NCI-H774 (cell line): ENCODE results near the gene GIGYF1.
A peak's percentile ranks its signal among the peaks of the same experiment; 100 is the strongest.
"Not testable (repeated sequence)": the region's sequence is repeated elsewhere in the genome, so short reads cannot be mapped to it uniquely, and the experiment has no call there.

Experiments
- DNase-seq: peaks from one replicate; lab custom pipeline; 2025; lab: John Stamatoyannopoulos, UW

Gene GIGYF1, protein sequence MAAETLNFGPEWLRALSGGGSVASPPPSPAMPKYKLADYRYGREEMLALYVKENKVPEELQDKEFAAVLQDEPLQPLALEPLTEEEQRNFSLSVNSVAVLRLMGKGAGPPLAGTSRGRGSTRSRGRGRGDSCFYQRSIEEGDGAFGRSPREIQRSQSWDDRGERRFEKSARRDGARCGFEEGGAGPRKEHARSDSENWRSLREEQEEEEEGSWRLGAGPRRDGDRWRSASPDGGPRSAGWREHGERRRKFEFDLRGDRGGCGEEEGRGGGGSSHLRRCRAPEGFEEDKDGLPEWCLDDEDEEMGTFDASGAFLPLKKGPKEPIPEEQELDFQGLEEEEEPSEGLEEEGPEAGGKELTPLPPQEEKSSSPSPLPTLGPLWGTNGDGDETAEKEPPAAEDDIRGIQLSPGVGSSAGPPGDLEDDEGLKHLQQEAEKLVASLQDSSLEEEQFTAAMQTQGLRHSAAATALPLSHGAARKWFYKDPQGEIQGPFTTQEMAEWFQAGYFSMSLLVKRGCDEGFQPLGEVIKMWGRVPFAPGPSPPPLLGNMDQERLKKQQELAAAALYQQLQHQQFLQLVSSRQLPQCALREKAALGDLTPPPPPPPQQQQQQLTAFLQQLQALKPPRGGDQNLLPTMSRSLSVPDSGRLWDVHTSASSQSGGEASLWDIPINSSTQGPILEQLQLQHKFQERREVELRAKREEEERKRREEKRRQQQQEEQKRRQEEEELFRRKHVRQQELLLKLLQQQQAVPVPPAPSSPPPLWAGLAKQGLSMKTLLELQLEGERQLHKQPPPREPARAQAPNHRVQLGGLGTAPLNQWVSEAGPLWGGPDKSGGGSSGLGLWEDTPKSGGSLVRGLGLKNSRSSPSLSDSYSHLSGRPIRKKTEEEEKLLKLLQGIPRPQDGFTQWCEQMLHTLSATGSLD (N-terminal part only)

DNA sequence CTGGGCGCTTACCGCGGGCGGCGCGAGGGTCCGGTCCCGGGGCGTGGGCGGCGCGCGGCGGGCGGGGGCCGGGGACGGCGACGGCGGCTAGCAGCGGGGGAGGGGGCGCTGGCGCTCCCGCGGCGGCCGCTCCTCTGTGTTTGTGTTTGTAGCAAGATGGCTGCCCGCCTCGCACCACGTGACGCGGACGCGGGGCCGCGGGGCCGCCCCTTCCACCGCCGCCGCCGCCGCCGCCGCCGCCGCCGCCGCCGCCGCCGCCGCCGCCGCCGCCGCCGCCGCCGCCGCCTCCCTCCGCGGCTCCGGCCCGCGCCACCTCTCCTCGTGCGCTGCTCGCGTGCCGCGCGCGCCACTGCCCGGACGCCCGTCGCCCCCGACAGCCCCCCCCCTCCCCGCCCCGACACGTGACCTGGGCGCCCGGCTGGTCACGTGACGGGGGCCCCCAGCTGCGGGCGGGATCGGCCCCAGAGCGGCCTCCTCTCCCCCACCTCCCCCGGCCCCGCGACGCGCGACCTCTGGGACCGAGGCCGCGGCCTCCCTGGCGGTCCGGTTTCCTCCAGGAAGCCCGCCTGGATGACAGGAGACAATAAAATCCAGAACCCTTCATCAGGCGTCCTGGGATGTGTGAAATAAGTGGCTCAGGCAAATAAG is at the start of gene GIGYF1:
Gene GIGYF1, minus strand, starts transcription at position 153 of the 648 bp plus-strand sequence. CDS start 6,012 bp downstream, outside the sequence.
- DNase-seq, result peak; percentile 68

DNA sequence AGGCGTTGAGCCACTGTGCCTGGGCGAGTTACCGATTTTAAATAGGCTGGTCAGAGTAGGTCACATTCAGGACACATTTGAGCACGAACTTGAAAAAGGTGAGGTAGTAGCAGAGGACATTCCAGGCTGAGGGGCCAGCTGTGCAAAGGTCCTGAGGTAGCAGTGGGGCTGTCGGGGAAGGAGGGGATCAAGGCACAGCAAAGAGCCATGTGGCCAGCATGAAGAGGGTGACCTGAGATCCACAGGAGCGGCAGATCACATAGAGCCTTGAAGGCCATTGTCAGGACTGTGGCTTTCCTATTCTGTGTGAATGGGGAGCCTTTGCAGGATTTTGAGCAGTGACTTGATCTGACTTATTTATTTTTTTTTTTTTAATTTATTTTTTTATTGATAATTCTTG is 45.9 kb upstream of the GIGYF1 start:
- no peak for DNase-seq

DNA sequence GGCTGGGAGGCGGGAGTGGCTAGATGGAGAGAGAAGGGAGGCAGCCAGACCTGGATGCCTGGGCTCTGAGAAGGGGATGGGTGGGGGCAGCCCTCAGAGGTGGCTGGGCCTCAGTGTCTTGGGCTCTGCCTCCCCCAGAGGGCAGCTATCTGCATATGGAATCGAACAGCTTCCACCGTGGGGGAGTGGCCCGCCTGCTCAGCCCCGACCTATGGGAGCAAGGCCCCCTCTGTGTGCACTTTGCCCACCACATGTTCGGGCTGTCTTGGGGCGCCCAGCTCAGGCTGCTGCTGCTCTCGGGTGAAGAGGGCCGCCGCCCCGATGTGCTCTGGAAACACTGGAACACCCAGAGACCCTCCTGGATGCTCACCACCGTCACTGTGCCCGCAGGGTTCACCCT is 42.6 kb upstream of the GIGYF1 start:
- DNase-seq, result no peak

DNA sequence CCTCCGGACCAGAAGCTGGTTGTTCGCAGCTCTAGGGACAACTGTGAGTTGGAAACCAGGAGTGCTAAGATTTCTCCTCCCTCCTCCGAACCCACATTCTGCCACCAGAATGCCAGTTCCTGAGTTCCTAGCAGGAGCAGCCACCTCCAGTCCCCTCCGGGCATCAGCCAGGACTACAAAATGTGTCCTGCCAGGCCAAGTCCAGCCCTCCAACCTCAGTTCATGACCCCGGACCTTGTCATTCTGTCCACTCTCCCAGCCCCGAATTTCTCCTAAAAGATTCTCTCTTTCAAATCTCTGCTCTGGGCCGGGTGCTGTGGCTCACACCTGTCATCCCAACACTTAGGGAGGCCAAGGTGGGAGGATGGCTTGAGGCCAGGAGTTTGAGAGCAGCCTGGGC is 41.7 kb upstream of the GIGYF1 start:
- no peak for DNase-seq

DNA sequence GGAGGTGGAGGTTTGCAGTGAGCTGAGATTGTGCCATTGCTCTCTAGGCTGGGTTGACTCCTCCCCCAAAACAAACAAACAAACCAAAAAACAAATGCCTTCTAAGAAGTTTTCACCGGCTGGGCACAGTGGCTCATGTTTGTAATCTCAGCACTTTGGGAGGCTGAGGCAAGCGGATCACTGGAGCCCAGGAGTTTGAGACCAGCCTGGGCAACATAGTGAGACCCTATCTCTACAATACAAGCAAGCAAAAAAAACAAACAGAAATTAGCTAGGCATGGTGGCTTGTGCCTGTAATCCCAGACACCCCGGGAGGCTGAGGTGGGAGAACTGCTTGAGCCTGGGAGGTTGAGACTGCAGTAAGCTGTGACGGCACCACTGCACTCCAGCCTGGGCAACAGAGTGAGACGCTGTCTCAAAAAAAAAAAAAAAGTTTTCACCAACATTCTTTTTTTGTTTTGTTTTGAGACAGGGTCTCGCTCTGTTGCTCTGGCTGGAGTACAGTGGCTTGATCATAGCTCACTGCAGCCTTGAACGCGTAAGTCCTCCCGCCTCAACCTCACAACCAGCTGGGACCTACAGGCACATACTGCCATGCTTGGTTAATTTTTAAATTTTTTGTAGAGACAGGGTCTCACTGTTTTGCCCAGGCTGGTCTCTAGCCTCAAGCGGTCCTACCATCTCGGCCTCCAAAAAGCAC is 38.0 kb upstream of the GIGYF1 start:
- DNase-seq, result no peak

DNA sequence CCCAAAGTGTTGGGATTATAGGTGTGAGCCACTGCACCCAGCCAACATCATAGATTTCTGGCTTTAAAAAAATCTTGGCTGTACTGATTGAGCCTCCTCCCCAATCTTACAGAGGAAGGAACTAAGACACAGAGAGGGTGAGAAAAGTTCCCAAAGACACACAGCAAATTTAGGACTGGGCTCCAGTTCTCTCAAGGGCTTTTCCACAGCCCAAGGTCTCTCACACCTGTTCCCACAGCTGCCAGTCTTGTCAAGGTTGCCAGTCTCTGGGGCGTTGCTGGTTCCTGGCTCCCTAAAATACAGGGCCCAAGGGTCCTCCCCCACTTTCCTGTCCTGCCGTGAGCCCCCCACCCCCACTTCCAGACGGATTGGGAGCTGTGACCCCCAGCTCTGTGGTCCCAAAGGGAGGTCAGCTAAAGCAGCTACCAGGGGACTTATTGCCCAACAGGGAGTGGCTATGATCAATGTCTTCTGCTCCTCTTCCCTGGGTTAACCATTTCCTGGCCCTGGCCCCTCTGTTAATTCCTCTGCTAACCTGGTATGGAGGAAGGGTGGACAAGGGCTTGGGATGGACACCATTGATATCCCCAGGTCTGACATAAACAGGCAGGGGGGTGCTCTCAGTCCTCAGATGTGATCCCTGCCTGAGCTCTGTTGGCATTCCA is 36.2 kb upstream of the GIGYF1 start:
- DNase-seq, result no peak

DNA sequence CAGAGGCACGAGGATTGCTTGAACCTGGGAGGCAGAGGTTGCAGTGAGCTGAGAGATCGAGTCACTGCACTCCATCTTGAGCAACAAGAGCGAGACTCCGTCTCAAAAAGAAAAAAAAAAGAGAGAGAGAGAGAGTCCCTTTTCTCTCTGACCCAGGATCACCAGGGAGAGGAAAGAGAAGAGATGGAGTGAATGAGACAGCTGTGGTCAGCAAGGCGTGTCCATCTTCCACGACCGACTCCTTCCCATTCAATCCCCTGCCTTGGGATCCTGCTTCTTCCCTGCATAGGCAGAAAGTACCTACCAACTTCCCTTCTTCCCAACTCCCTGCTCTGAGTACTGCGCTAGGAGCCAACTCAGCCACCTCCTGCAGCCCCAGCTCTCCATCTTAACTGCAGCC is 34.1 kb upstream of the GIGYF1 start:
- no peak for DNase-seq

DNA sequence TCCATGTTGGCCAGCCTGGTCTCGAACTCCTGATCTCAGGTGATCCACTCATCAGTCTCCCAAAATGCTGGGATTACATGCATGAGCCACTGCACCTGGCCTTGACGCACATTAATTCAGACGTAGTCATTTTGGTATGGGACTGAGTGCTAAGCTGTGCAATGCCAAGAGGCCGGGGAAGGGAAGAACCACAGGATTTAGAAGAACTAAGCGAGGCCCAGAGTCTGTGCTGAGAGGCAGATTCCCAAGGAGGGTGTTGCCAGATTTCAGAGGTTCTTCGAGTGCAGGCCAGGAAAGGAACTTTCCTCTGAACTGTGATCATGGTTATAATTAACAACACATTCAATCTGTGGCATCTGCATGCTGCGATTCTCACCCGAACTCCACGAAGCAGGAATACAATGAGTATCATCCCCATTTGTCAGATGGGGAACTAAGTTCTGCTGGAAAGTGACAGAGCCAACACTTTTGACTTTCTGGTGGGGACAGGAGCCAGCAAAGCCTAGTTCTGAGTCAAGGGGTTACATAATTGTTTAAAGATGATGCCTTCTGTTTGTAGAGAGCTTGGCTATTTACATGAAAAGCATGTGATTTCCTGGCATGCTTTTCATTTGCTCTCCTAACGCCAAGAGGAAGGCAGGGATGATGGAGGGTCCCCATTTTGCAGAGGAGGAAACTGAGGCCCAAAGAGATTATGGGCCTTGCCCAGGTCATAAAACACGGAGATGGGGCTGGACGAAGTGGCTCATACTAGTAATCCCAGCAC is 33.1 kb upstream of the GIGYF1 start:
- DNase-seq, result no peak

DNA sequence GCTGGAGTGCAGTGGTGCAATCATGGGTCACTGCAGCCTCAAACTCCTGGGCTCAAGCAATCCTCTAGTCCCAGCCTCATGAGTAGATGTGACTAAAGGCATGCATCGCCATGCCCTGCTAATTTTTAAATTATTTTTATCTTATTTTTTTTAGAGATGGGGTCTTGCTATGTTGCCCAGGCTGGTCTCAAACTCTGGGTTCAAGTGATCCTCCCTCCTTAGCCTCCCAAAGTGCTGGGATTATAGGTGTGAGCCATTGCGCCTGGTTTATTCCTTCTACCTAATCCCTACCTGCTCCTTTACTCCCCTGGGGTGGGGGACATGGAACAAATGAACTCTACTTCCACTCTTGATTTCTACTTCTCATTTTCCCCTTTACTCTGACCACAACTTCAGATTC is 30.3 kb upstream of the GIGYF1 start:
- DNase-seq, result not testable (repeated sequence)

DNA sequence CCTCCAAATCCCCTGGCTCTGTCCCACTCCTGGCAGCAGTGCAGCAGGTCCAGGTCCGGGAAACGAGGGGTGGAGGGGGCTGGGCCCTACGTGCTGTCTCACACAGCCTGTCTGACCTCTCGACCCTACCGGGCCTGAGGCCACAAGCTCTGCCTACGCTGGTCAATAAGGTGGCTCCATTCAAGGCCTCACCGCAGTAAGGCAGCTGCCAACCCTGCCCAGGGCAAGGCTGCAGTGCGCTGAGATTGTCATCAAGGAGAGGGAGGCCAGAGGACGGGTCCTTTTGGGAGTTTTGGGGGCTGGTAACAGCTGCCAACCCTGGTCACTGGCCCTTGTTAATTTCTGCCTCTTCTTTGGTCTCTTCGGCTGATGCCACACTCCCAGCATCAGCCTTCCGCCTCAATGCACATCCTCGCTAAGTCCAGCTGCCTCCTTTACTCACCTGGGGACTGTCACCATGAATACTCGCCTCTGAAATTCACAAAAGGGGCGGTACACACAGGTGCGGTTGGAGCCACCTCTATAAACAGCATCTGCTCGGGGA is 29.8 kb upstream of the GIGYF1 start:
- DNase-seq, result no peak

DNA sequence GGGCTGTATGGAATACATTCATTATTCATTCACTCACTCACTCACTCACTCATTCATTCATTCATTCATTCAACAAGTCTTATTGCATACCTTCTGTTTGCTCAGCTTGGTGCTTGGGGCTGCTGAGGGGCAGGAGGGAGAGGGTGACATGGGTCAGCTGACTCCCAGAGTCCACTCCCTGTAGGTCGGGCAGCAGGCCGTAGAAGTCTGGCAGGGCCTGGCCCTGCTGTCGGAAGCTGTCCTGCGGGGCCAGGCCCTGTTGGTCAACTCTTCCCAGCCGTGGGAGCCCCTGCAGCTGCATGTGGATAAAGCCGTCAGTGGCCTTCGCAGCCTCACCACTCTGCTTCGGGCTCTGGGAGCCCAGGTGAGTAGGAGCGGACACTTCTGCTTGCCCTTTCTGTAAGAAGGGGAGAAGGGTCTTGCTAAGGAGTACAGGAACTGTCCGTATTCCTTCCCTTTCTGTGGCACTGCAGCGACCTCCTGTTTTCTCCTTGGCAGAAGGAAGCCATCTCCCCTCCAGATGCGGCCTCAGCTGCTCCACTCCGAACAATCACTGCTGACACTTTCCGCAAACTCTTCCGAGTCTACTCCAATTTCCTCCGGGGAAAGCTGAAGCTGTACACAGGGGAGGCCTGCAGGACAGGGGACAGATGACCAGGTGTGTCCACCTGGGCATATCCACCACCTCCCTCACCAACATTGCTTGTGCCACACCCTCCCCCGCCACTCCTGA is 28.6 kb upstream of the GIGYF1 start:
- no peak for DNase-seq

DNA sequence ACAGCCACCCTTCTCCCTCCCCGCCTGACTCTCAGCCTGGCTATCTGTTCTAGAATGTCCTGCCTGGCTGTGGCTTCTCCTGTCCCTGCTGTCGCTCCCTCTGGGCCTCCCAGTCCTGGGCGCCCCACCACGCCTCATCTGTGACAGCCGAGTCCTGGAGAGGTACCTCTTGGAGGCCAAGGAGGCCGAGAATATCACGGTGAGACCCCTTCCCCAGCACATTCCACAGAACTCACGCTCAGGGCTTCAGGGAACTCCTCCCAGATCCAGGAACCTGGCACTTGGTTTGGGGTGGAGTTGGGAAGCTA is 27.4 kb upstream of the GIGYF1 start:
- no peak for DNase-seq

DNA sequence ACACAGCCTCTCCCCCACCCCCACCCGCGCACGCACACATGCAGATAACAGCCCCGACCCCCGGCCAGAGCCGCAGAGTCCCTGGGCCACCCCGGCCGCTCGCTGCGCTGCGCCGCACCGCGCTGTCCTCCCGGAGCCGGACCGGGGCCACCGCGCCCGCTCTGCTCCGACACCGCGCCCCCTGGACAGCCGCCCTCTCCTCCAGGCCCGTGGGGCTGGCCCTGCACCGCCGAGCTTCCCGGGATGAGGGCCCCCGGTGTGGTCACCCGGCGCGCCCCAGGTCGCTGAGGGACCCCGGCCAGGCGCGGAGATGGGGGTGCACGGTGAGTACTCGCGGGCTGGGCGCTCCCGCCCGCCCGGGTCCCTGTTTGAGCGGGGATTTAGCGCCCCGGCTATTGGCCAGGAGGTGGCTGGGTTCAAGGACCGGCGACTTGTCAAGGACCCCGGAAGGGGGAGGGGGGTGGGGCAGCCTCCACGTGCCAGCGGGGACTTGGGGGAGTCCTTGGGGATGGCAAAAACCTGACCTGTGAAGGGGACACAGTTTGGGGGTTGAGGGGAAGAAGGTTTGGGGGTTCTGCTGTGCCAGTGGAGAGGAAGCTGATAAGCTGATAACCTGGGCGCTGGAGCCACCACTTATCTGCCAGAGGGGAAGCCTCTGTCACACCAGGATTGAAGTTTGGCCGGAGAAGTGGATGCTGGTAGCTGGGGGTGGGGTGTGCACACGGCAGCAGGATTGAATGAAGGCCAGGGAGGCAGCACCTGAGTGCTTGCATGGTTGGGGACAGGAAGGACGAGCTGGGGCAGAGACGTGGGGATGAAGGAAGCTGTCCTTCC is 26.8 kb upstream of the GIGYF1 start:
- DNase-seq, result no peak

DNA sequence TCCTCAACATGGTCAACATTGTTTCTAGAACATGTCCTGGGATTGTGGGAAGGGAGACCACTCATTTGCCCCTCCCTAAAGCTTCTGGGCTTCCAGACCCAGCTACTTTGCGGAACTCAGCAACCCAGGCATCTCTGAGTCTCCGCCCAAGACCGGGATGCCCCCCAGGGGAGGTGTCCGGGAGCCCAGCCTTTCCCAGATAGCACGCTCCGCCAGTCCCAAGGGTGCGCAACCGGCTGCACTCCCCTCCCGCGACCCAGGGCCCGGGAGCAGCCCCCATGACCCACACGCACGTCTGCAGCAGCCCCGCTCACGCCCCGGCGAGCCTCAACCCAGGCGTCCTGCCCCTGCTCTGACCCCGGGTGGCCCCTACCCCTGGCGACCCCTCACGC is 26.2 kb upstream of the GIGYF1 start, which contains the start of gene EPO:
Gene EPO, plus strand, starts transcription at position 190 of the 392 bp plus-strand sequence. CDS start 513 bp downstream, outside the sequence.
- DNase-seq, result no peak

DNA sequence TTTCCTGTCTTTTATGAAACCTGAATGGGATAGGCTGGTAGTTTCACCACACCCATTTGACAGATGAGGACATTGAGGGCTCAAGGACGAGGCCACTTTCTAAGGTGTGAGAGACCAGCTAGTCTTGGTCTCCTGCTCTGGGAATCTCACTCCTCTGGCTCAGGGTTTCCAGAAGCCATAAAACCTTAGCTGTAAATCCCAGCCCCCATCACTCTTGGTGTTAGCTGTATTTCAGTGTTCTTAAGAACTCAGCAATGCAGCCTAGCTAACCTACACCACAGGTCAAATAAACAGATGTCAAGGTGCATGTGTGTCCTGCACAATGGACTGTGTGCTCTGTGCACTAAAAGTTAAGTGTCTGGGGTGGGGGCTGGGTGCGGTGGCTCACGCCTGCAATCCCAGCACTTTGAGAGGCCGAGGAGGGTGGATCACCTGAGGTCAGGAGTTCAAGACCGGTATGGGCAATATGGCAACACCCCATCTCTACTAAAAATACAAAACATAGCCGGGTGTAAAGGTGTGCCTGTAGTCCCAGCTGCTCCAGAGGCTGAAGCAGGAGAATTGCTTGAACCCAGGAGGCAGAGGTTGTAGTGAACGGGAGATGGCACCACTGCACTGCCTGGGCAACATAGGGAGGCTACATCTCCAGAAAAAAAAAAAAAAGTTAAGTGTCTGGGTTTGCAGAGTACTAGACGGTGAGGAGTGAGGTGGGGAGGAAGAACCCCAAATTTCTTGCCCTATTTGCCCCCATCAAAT is 25.7 kb upstream of the GIGYF1 start:
- no peak for DNase-seq

DNA sequence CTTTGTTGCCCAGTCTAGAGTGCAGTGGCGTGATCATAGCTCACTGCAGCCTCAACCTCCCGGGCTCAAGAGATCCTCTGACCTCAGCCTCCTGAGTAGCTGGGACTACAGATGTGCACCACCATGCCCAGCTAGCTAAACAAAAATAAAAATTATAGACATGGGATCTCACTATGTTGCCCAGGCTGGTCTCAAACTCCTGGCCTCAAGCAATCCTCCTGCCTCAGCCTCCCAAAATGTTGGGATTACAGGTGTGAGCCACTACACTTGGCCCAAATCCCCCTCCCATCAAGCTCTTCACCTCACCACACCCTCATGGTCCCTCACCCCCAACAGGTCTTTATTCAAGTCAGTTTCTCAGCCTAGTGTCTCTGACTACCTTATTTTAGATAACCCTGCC is 23.0 kb upstream of the GIGYF1 start:
- DNase-seq, result not testable (repeated sequence)

DNA sequence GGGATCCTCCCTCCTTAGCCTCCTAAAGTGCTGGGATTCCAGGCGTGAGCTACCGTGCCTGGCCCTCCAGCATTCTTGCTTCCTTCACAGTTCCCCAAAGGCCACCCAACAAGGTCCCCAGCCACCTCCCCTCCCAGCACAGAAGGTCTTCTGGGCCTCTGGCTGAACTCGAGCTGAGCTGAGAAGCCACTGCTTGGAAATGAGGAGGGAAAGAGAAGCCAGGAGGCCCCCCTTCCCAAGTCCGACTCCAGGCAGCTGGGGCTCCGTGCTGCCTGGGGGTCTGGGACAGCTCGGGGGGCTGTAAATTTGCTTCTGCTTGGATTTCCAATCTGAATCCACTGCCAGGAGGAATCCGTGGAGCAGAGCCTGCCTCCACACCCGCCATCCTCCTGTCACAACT is 20.7 kb upstream of the GIGYF1 start:
- DNase-seq, result no peak

DNA sequence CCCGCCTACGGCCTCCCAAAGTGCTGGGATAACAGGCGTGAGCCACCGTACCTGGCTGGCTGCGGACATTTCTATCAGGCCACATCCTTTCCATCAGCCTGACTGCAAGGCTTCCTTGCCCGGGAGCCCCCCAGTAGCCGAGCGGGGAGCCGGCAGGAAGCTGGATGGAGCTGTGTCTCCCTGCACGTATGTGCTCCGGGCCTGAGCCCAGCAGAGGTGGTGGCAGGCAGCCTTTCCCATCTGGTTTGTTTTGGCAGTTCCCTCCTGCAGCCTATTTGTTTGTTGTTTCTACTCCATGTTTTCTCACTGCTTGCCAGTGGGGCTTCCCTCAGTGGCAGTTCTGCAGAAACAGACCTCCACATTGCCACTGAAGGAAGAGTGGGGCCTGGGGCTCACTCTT is 17.3 kb upstream of the GIGYF1 start:
- DNase-seq, result no peak
